Globus pallidus (tissue), 1 donor: Measurements from ENCODE around the gene NKAIN2.
"Not testable (repeated sequence)": the region's sequence is repeated elsewhere in the genome, so short reads cannot be mapped to it uniquely, and the experiment has no call there.

Experiments
- DNase-seq: peaks from one replicate; pipeline ENCODE4 v3.0.0-alpha.2; 2015; ENCODE audit warnings: low spot score

The NKAIN2 gene

DNA sequence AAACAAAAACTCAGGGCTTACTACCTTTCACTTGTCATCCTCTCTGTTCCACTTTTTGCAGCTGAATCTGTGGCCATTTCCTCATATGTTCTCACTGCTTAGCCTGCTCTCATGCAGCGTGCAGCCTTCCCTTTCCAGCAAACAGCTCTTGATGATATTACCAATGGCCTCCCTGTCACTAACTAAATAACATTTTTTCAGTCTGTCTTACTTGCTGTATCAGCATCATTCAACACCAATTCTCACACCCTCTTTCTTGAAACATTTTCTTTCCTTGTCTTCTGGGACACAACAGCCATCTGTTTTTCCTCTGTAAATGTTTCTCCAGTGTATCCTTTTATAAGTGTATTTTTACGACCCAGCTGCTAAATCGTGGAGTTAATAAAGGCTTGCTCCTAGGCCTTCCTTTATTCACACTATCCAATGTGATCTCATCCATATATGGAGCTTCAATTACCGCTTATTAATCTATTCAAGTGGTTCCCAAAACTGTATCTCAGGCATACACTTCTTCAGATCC, 634.9 kb downstream of the NKAIN2 start:
- DNase-seq: no peak

DNA sequence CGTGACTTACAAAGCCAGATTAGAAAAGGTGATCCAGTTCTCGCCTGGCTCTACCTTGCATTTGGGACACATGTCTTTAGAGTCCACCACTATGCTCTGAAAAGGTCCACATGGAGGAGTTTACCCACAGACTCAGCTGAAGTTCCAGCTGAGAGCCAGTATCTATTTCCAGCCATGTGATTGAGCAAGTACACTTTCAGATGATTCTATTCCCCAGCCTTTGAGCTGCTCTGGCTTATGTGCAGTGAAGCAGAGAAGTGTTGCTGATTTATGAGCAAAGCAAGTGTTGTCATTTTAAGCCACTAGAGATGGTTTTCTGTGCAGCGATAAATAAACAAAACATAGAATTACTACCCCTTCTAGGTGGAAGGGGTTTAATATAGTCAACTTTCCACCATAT, 637.8 kb downstream of the NKAIN2 start:
- no peak for DNase-seq

GRCh38 chr6:124443541-124443940, 639.9 kb downstream of the NKAIN2 start:
- DNase-seq: no peak

DNA sequence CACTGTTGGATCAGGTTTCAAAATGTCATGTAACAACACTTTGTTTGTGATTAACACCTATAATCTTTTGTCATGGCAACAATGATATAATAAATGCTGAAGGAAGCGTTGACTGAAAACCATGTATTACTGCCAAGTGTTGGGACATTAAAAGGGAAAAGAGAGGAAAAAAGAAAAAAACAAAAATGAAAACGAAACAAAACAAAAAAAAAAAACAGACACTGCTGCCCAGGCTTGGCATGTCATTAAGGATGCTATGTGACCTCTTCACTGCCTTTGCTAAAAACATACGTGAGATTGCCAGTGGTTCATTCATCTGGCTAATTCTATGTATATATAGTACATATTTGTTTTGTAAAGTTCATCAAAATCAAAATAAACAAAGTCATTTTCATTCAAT, 641.9 kb downstream of the NKAIN2 start:
- DNase-seq: no peak

DNA sequence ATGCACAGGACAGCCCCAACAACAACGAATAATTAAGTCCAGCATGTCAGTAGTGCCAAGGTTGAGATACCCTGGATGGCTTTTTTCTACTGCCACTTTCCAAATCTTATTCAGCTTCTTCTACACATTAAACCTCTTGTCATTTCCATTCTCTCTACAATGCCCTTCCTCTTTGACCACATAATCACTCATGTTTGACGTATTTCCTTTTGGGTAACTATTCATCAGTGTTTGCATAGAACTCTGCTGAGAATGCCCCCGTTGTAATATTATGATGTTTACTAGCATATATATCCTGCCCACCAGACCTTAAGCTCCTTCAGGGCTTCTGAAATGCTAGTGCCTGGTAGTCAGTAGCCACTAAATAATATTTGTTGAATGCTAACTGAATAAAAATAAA, 643.3 kb downstream of the NKAIN2 start:
- DNase-seq: no peak

DNA sequence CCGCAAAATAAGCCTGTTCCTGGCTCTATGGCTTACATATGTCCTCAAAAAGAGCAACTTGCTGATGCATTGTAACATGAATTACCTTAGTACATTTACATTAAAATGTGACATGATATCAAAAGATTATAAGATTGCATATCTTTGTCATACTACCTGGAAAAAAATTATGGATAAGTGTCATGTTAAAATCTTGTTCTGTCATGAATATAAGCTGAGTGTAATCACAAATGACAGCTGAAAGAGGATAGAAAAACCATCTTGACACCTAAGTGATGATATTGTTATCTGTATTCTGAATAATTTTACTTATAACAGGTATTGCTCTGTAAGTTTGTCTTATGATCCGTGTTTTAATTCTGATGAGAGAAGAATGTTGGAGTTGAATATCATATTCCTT, 655.6 kb downstream of the NKAIN2 start:
- no peak for DNase-seq

DNA sequence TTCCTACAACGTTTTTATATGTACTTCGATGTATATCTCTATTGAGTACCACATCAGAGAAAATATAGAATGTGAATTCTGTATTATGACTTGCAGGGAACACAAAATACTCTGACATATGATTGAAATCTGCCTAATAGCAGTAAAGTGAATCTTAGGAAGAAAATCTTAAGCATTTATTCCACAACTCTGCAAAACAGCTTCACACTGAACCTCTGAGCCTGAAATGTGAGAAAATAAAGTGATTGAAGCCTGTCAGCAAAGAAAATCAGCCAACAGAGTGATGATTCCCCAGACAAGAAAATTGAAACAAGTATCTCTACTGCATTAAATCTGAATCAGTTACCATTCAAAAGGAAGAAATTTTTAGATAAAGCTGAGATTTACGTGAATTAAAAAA, 659.1 kb downstream of the NKAIN2 start:
- no peak for DNase-seq

GRCh38 chr6:124463271-124463670, 659.6 kb downstream of the NKAIN2 start:
- DNase-seq: no peak

- DNase-seq: not testable (repeated sequence)
These were observed 660.9 kb downstream of the NKAIN2 start for GRCh38 chr6:124464600-124464999.

GRCh38 chr6:124466949-124467348, 663.3 kb downstream of the NKAIN2 start:
- DNase-seq: no peak

DNA sequence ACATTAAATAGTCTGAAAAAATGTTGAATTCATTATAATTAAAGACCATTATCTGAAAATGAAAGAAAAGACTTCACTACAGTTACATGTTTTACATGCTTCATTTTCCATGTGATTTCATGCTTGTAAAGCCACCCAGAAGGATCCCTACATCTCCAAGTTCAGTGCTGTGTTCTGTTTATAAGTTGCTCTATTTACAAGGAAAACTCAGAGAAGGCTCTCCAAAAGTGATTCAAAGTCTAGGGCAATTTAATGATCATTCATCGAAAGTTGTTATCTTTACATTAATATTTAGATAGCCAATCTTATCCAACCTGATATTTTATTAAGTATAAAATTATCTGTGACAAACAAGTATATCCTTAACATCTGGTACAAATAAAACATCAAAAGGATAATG, 663.7 kb downstream of the NKAIN2 start:
- no peak for DNase-seq

GRCh38 chr6:124470803-124471202, 667.1 kb downstream of the NKAIN2 start:
- DNase-seq: no peak

GRCh38 chr6:124475176-124475575, 671.5 kb downstream of the NKAIN2 start:
- no peak for DNase-seq

GRCh38 chr6:124478906-124479305, 675.2 kb downstream of the NKAIN2 start:
- DNase-seq: no peak

- DNase-seq: no peak
These were observed 676.3 kb downstream of the NKAIN2 start for GRCh38 chr6:124479991-124480430.

DNA sequence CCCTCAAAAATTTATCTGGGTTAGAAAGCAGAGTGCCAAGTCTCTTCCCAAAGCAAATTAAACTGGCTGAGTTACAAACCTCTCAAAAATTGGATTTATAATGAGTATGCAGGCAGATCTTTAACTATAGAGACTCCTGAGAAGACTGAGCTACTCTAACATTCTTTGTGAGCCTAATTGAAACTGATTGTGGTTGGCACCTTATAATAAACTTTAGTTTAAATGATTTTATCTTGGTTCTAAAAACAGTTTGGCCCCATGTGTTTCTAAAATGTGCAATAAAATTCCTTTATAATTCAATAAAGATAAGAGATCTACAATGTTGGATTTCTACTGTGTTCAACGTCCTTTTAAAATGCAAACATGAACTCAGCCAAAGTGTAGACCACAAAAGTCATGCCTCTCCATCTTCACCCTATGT, 678.4 kb downstream of the NKAIN2 start:
- no peak for DNase-seq

DNA sequence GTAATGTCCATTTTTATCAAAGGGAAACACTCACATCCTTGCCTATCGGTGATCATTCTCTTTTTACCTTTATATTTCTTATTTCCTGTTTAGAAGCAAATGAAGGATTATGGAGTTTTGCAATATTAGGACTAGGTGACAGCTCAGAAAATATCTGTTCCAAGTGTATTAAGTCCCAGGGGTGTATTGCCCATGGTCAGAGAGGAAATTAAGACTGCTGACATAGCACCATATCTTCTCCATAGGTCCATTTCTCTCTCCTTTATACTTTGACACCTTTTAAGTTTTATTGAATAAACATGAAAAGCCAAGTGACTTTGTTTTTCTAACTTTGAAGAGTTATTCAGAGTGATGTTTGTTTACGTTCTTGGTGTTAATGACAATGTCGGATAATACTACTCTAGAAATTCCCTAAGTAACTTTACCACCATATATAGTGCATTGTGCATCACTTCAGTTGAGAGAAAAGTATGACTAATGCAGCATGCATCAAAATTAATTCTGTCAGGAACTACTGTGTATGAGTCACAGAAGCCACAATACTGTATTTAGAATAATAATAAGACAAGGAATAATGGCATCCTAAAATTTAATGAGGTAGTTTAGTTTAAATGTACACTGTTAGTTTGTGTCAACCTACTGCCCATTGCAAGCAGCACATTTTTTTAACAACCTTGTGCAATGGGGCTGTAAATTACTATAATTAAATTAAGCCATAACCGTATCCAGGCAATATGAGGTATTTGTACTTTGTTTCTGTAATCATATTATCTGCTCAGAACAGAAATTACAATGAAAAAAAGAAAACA, 684.2 kb downstream of the NKAIN2 start:
- DNase-seq: no peak

DNA sequence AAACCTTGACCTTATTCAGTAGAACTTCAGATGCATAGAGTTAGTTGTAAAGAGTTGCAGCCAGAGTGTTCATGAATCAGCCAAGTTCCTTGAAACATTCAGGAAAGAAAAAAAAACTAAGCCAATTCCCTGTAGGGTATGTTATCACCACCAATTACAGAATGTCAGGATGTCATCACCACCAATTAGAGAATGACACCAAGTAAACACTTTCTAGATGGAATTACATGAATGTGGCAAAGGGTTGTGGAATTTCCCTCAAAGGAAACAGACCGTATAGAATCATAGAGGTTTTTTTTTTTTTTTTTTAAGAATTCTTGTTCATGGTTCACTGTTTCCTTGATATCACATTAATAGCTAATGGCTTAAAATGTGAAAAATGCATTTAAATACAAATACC, 686.5 kb downstream of the NKAIN2 start:
- DNase-seq: no peak

DNA sequence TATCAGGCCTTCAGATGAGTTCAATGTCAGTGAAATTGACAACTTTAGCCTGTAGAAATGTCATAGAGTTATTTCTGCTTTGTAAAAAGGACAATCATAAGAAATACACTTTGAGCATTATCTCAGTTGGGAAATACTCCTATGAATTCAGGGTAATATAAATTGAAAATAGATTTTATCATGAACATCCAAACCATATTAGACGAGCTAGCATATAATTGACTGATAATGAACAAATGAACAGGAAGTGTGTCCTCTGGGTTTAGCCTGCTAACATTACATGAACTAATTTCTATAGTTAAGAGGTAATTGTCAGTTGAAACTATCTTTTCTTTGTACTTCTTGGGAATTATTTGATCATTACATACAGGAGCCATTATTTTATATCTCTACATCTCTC, 689.6 kb downstream of the NKAIN2 start:
- DNase-seq: no peak

DNA sequence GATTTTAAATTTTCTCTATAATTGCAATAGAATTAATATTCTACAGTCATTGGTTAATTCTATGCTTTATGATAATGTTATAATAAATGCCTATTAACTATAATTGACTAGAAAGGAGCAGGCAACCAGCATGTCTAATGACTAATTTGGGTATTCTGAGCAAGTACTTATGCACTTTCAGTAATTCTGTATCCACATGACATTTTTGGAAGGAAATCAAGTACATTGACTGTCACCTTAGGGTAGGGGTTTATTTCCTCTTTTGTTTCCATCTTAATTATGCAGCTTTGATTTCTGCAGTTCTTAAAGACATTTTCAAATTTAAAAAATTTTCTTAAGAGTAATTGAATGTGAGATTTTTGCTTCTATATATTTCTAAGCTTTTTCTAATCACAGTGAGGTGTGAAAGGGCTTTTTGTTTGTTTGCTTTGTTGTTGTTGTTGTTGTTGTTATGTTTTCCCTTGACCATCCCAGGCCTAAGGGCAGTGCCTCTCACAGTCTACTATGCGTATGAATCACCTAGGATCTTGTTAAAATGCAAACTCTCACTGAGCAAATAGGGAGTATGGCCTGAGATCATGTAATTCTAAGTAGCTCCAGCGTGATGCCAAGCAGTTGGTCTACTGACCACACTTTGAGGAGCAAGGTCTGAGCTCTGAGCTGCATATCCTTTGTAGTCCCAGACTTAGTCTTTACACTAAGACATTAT, 691.4 kb downstream of the NKAIN2 start:
- DNase-seq: no peak

- DNase-seq: no peak
These were observed 692.1 kb downstream of the NKAIN2 start for GRCh38 chr6:124495665-124496190.

DNA sequence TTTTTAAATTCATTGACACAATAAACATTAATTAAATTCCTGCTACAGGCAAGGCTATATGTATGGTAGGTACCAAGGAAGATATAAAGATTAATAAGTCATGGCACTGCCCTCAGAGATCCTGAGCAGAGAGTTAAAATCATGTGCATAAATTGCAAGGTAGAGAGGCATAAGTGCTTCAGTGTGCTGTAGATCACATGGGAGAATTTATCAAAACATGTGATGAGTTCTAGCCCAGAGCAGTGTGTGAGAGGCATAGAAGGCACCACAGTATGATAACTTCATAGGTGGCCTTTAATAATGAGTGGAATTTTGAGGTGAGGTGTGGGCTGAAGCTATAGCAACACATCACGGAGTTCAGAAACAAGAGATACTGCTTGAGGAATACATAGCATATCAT, 692.7 kb downstream of the NKAIN2 start:
- no peak for DNase-seq

GRCh38 chr6:124512431-124512830, 708.8 kb downstream of the NKAIN2 start:
- DNase-seq: no peak
